HCT116 (cell line): ENCODE results near the gene TCFL5. TPM values are rescaled to one million over a fixed set of nuclear protein-coding genes. Genes with fewer than 3 reads are reported as not detected.
A peak's percentile ranks its signal among the peaks of the same experiment; 100 is the strongest.

Experiments used
- ATAC-seq: fragments of 200-7000 bp; cut with Tn5 transposase; 2 replicates; pipeline ENCODE4 v1.9.1; 2020; ENCODE audit warnings: mild to moderate bottlenecking, moderate library complexity
- BruUV-seq: library from RNA; stranded (reverse); fragments of 400-500 nt; replicated peaks from 2 replicates; lab custom pipeline; 2021; lab: Mats Ljungman, UMichigan
- CTCF ChIA-PET: fragments of 300-600 bp; sonication (Branson Sonifier 250); formaldehyde crosslinking; loops from one replicate; lab custom pipeline; 2021; ENCODE audit warnings: antibody characterized with exemption; lab: Charles Lee
- POLR2A ChIA-PET: fragments of 300-600, 350-600 bp; sonication (Branson Sonifier 250); formaldehyde crosslinking; loops from one replicate; lab custom pipeline; 2021; ENCODE audit warnings: antibody characterized with exemption; lab: Charles Lee
- RAD21 ChIA-PET, 2 experiments: fragments of 300-600 bp; sonication (Branson Sonifier 250); formaldehyde crosslinking; loops; one replicate each; lab custom pipeline; 2023; ENCODE audit warnings: low total read pairs in 2 of 2; ENCODE audit not compliant: uncharacterized antibody in 2 of 2, unreplicated experiment in 2 of 2, low non-redundant PET in 1 of 2; lab: Charles Lee
- DNase-seq: peaks from one replicate; pipeline ENCODE4 v3.0.0-alpha.2; 2010; ENCODE audit warnings: low read depth, low spot score
- H2AFZ ChIP-seq: fragments of 200-600 bp; shearing (Covaris generic), sonication (generic); 2 replicates; pipeline ENCODE4 v1.6.1; 2017; ENCODE audit warnings: low read depth, mixed run types, mixed read lengths, antibody characterized with exemption, low read length; ENCODE audit not compliant: poor library complexity, severe bottlenecking
- H3K27ac ChIP-seq: 2 replicates; pipeline ENCODE4 v1.5.1; 2012; ENCODE audit warnings: low read depth, low read length
- H3K27me3 ChIP-seq: fragments of 200-600 bp; sonication (generic); 2 replicates; pipeline ENCODE4 v1.6.1; 2016; ENCODE audit warnings: mixed run types, low read length, mixed read lengths; ENCODE audit not compliant: insufficient read depth
- H3K36me3 ChIP-seq, 2 experiments: fragments of 200-500 bp in 1 of 2; fragments of 200-600 bp in 1 of 2; sonication (Bioruptor generic) in 1 of 2; sonication (generic) in 1 of 2; 2 replicates each; pipeline versions ENCODE4 v1.5.1 to v1.6.1; 2014 to 2016; ENCODE audit warnings: low read length in 2 of 2, inconsistent platforms in 1 of 2, mixed read lengths in 1 of 2, mixed run types in 1 of 2; ENCODE audit not compliant: insufficient read depth in 2 of 2, control insufficient read depth in 1 of 2
- H3K4me1 ChIP-seq, 2 experiments: fragments of 200-600 bp in 1 of 2; sonication (generic) in 1 of 2; 2 replicates each; pipeline versions ENCODE4 v1.5.1 to v1.6.1; 2012 to 2017; ENCODE audit warnings: low read length in 2 of 2, inconsistent platforms in 1 of 2, mild to moderate bottlenecking in 1 of 2, mixed read lengths in 1 of 2, mixed run types in 1 of 2, moderate library complexity in 1 of 2; ENCODE audit not compliant: insufficient read depth in 2 of 2, control insufficient read depth in 1 of 2
- H3K4me2 ChIP-seq: fragments of 200-600 bp; sonication (generic); 2 replicates; pipeline ENCODE4 v1.6.1; 2017; ENCODE audit warnings: mixed run types, low read length, mixed read lengths
- H3K4me3 ChIP-seq, 2 experiments: fragments of 200-600 bp in 1 of 2; sonication (generic) in 1 of 2; replicated peaks in 1 of 2; 2 replicates each; pipeline ENCODE4 v1.5.1; 2011 to 2016; ENCODE audit warnings: low read length in 2 of 2, control low read depth in 1 of 2, low read depth in 1 of 2, mild to moderate bottlenecking in 1 of 2, mixed read lengths in 1 of 2, mixed run types in 1 of 2
- H3K79me2 ChIP-seq: fragments of 200-600 bp; sonication (generic); 2 replicates; pipeline ENCODE4 v1.6.1; 2017; ENCODE audit warnings: mild to moderate bottlenecking, mixed run types, low read length, moderate library complexity, mixed read lengths; ENCODE audit not compliant: insufficient read depth
- H3K9ac ChIP-seq: fragments of 200-600 bp; sonication (generic); 2 replicates; pipeline ENCODE4 v1.6.1; 2016; ENCODE audit warnings: low read length, mixed read lengths
- H3K9me2 ChIP-seq: fragments of 200-600 bp; sonication (generic), shearing (Covaris generic); 2 replicates; pipeline ENCODE4 v1.6.1; 2017; ENCODE audit warnings: mixed run types, mild to moderate bottlenecking, moderate library complexity; ENCODE audit not compliant: insufficient read depth
- H3K9me3 ChIP-seq, 2 experiments: fragments of 200-500 bp in 1 of 2; fragments of 200-600 bp in 1 of 2; sonication (Bioruptor generic) in 1 of 2; sonication (generic) in 1 of 2; 2 replicates each; pipeline ENCODE4 v1.6.1; 2014 to 2017; ENCODE audit warnings: low read length in 2 of 2, mixed read lengths in 2 of 2, inconsistent platforms in 1 of 2, low read depth in 1 of 2, mild to moderate bottlenecking in 1 of 2, mixed run types in 1 of 2, moderate library complexity in 1 of 2; ENCODE audit not compliant: control insufficient read depth in 1 of 2, insufficient read depth in 1 of 2
- H4K20me1 ChIP-seq: fragments of 200-600 bp; sonication (generic), shearing (Covaris generic); 2 replicates; pipeline ENCODE4 v1.6.1; 2017; ENCODE audit warnings: mixed run types, mild to moderate bottlenecking, moderate library complexity; ENCODE audit not compliant: insufficient read depth
- CTCF ChIP-seq, 3 experiments: fragments of 200-600 bp in 1 of 3; sonication (generic) in 1 of 3; IDR thresholded peaks in 2 of 3; conservative IDR thresholded peaks in 1 of 3; 2 replicates each; pipeline ENCODE4 v1.5.1; 2012 to 2017; ENCODE audit warnings: low read depth in 2 of 3, low read length in 2 of 3, antibody characterized with exemption in 1 of 3, borderline replicate concordance in 1 of 3, control low read depth in 1 of 3, mild to moderate bottlenecking in 1 of 3, mixed read lengths in 1 of 3, mixed run types in 1 of 3, moderate library complexity in 1 of 3; ENCODE audit not compliant: insufficient read depth in 1 of 3
- ZFX ChIP-seq: fragments of 450-650 bp; IDR thresholded peaks from 2 replicates; pipeline ENCODE4 v1.6.1; 2017
- intact Hi-C: fragments of 100-400 bp; cut with micrococcal nuclease; formaldehyde crosslinking; loops from 2 replicates; pipeline ENCODE4 v1.10.0; 2022
- total RNA-seq: library from RNA; stranded (reverse); gene quantifications from one replicate; pipeline ENCODE4 v1.2.1, GENCODE V29; 2021; ENCODE audit not compliant: unreplicated experiment

The TCFL5 gene
- total RNA-seq, 1 experiment from 2014 or later: 20.4 TPM

GRCh38 chr20:62808211-62808865 is 53.3 kb downstream of the TCFL5 start:
- no peaks in the 10 kb centered on the region for H3K9me3 ChIP-seq
- POLR2A ChIA-PET: no interaction called here
- no peaks in the 10 kb centered on the region for H3K9me2 ChIP-seq
- H3K36me3 ChIP-seq: peaks cover 24 to 39% of the 10 kb centered on the region in 2 experiments
- BruUV-seq: no TSS peak
- no peaks in the 10 kb centered on the region; the same call in 1 of the 2 replicates for H4K20me1 ChIP-seq
- peaks cover 19 to 35% of the 10 kb centered on the region in 2 experiments; a peak in 3 of 4 replicates for H3K4me1 ChIP-seq
- H3K27ac ChIP-seq: peak overlapping the region; percentile 8; the same call in 1 of the 2 replicates
- peaks cover 59% of the 10 kb centered on the region for H3K79me2 ChIP-seq
- intact Hi-C loops: loop anchor here (1.0 to 10.0 kb wide), 2 partner anchors 140 to 504 kb away; partner anchors contain the start of gene ADRM1
- ATAC-seq (peak; percentile 68), DNase-seq (no peak)
- TF ChIP-seq ZFX (no peak), CTCF (IDR thresholded peaks at IDR 0.05 in 2 of 3, conservative IDR thresholded peaks at IDR 0.05 in 1 of 3; ENCODE audit: borderline replicate concordance in 1 of 3, insufficient read depth in 1 of 3, low read depth in 2 of 3, low read length in 2 of 3) (peak in 2 of 3 experiments; percentile 88 to 94; a peak in 5 of 6 replicates)
- H3K4me2 ChIP-seq: no peak overlapping the region
- no peaks in the 10 kb centered on the region for H3K27me3 ChIP-seq
- no peak overlapping the region for H3K4me3 ChIP-seq
- CTCF ChIA-PET: interaction anchor here (0.9 to 2.1 kb wide), 3 partner anchors 14 to 166 kb away, joined by 3 to 10 read pairs (median 6); partner anchors contain the start of gene SLCO4A1
- H3K9ac ChIP-seq: no peak overlapping the region
- H2AFZ ChIP-seq: no peak overlapping the region
- RAD21 ChIA-PET: no interaction called here
